Measurements from ENCODE around the gene CES4A. TPM values are rescaled to one million over a fixed set of nuclear protein-coding genes. Genes with fewer than 3 reads are reported as not detected.

Gene CES4A
- total RNA-seq, 1 experiment from 2014 or later = 1.9 TPM

- H2BK5ac ChIP-seq (ENCODE audit: insufficient read length, low read length) = no peak overlapping the region
- H3K4me2 ChIP-seq (ENCODE audit: insufficient read depth, insufficient read length, low read length) = peak overlapping the region; percentile 49
- H3K56ac ChIP-seq (ENCODE audit: insufficient read length, low read depth, low read length) = no peak overlapping the region
- no peak overlapping the region for H2BK15ac ChIP-seq (ENCODE audit: low read depth, low read length)
- H2AFZ ChIP-seq (ENCODE audit: low read length) = no peak overlapping the region
- no peak overlapping the region for H4K8ac ChIP-seq (replicated peaks; ENCODE audit: insufficient read length, low read depth, low read length)
- H3K9me3 Mint-ChIP-seq = no peaks in the 10 kb centered on the region
- no peak overlapping the region for H4K5ac ChIP-seq (ENCODE audit: insufficient read length, low read depth, low read length)
- H4K91ac ChIP-seq (ENCODE audit: insufficient read length, low read depth, low read length) = no peak overlapping the region
- peak overlapping the region; percentile 57 to 79 for H3K4me3 Mint-ChIP-seq
- no peak overlapping the region for H2BK12ac ChIP-seq (ENCODE audit: insufficient read length, low read depth, low read length)
- no peak overlapping the region for H2AK5ac ChIP-seq (ENCODE audit: insufficient read length, low read length)
- H3K14ac ChIP-seq (ENCODE audit: insufficient read depth, low read length) = no peak overlapping the region
- no peak overlapping the region for H2BK20ac ChIP-seq (ENCODE audit: low read depth, low read length, poor library complexity, severe bottlenecking)
- H3K9ac ChIP-seq (ENCODE audit: extremely low read depth, insufficient read length, low read length) = no peak overlapping the region
- peaks cover 16% of the 10 kb centered on the region; the same call in 1 of the 2 replicates for H3K27me3 ChIP-seq (ENCODE audit: insufficient read depth, low read length)
- DNase-seq = no peak
- no peak overlapping the region for H2BK120ac ChIP-seq (ENCODE audit: low read depth, low read length, poor library complexity, severe bottlenecking)
- H3K18ac ChIP-seq (ENCODE audit: insufficient read length, low read depth, low read length) = no peak overlapping the region
- H3K23me2 ChIP-seq (ENCODE audit: insufficient read length, low read depth, low read length, poor library complexity, severe bottlenecking) = peaks cover 6% of the 10 kb centered on the region
- no peaks in the 10 kb centered on the region for H3K36me3 Mint-ChIP-seq (ENCODE audit: insufficient read depth in 1 of 3, low read depth in 3 of 3)
- no peak overlapping the region for H3K27ac ChIP-seq (ENCODE audit: insufficient read length, low read depth, low read length)
- no peak overlapping the region for H3K23ac ChIP-seq (ENCODE audit: insufficient read length, low read depth, low read length)
- no peaks in the 10 kb centered on the region for H4K20me1 ChIP-seq (ENCODE audit: control insufficient read depth, insufficient read depth, insufficient read length)
- no peak overlapping the region for H3K27ac Mint-ChIP-seq
- H3K4me1 Mint-ChIP-seq = peaks cover 3 to 12% of the 10 kb centered on the region in 2 experiments; a peak in 2 of 4 replicates
- no peak overlapping the region for H3T11ph ChIP-seq (ENCODE audit: low read length)
- H3K4ac ChIP-seq (ENCODE audit: low read depth, low read length) = no peak overlapping the region
- H3K9me3 ChIP-seq (ENCODE audit: control insufficient read depth, low read depth, low read length) = no peaks in the 10 kb centered on the region
- H3K79me2 ChIP-seq (ENCODE audit: insufficient read depth, low read length) = no peaks in the 10 kb centered on the region
- WGBS (ENCODE audit: extremely low coverage, insufficient read length, low lambda C conversion rate) = no CpG with 5 or more reads among the region's 6 CpGs
- H3K79me1 ChIP-seq (ENCODE audit: insufficient read depth, low read depth, low read length, poor library complexity, severe bottlenecking) = no peaks in the 10 kb centered on the region
- no peak for TF ChIP-seq CTCF (conservative IDR thresholded peaks at IDR 0.05)
- peaks cover 47% of the 10 kb centered on the region for H3K27me3 Mint-ChIP-seq (ENCODE audit: low read depth)
- no peaks in the 10 kb centered on the region for H3K4me1 ChIP-seq (ENCODE audit: insufficient read depth, low read length)
These were observed 26.4 kb downstream of the CES4A start for GRCh38 chr16:67014634-67015312.

Data from H9 (cell line).